Neuronal stem cell (in vitro differentiated cells): Measurements from ENCODE around the gene DCP1A.

Experiments used
- DNase-seq: peaks from one replicate; pipeline ENCODE4 v3.0.0-alpha.2; 2013; ENCODE audit warnings: low spot score
- H2AFZ ChIP-seq: one replicate; pipeline ENCODE4 v1.6.1; 2013; ENCODE audit warnings: mild to moderate bottlenecking, low read length, inconsistent platforms
- H2AK5ac ChIP-seq: 2 replicates; pipeline ENCODE4 v1.6.1; 2013; ENCODE audit warnings: low read depth, mild to moderate bottlenecking, inconsistent platforms, low read length, moderate library complexity, mixed read lengths
- H2BK120ac ChIP-seq: 2 replicates; pipeline ENCODE4 v1.6.1; 2013; ENCODE audit warnings: low read depth, mild to moderate bottlenecking, inconsistent platforms, low read length, moderate library complexity, mixed read lengths
- H2BK12ac ChIP-seq: one replicate; pipeline ENCODE4 v1.6.1; 2013; ENCODE audit warnings: low read length, inconsistent platforms
- H2BK15ac ChIP-seq: 2 replicates; pipeline ENCODE4 v1.6.1; 2013; ENCODE audit warnings: mild to moderate bottlenecking, low read length, inconsistent platforms, mixed read lengths
- H2BK5ac ChIP-seq: one replicate; pipeline ENCODE4 v1.6.1; 2013; ENCODE audit warnings: inconsistent platforms, mild to moderate bottlenecking, low read length, moderate library complexity
- H3K14ac ChIP-seq: one replicate; pipeline ENCODE4 v1.6.1; 2013; ENCODE audit warnings: low read length, inconsistent platforms
- H3K18ac ChIP-seq: 2 replicates; pipeline ENCODE4 v1.6.1; 2013; ENCODE audit warnings: low read length, inconsistent platforms
- H3K23ac ChIP-seq: 2 replicates; pipeline ENCODE4 v1.6.1; 2013; ENCODE audit warnings: low read depth, mild to moderate bottlenecking, mixed read lengths, low read length, inconsistent platforms; ENCODE audit not compliant: poor library complexity
- H3K27ac ChIP-seq: replicated peaks from 3 replicates; pipeline ENCODE4 v1.5.1; 2013; ENCODE audit warnings: low read length, inconsistent platforms
- H3K27me3 ChIP-seq, 3 experiments: 2 replicates each; pipeline ENCODE4 v1.6.1; 2013; ENCODE audit warnings: low read length in 3 of 3, mild to moderate bottlenecking in 2 of 3, inconsistent platforms in 1 of 3, low read depth in 1 of 3, mixed read lengths in 1 of 3, moderate library complexity in 1 of 3; ENCODE audit not compliant: control insufficient read depth in 3 of 3, insufficient read depth in 3 of 3
- H3K36me3 ChIP-seq, 2 donors: replicated peaks in 1 of 2; 2 replicates each; pipeline ENCODE4 v1.6.1; 2013; ENCODE audit warnings: low read length in 2 of 2; ENCODE audit not compliant: control insufficient read depth in 2 of 2, insufficient read depth in 2 of 2
- H3K4ac ChIP-seq: 2 replicates; pipeline ENCODE4 v1.6.1; 2013; ENCODE audit warnings: inconsistent platforms, mild to moderate bottlenecking, low read length, moderate library complexity
- H3K4me1 ChIP-seq, 2 donors: 1 replicate in 1 of 2; 2 replicates in 1 of 2; pipeline ENCODE4 v1.6.1; 2013; ENCODE audit warnings: low read length in 2 of 2, low read depth in 1 of 2; ENCODE audit not compliant: control insufficient read depth in 2 of 2, insufficient read depth in 1 of 2
- H3K4me2 ChIP-seq: one replicate; pipeline ENCODE4 v1.6.1; 2013; ENCODE audit warnings: mild to moderate bottlenecking, low read length, inconsistent platforms; ENCODE audit not compliant: insufficient read depth, poor library complexity, severe bottlenecking
- H3K4me3 ChIP-seq, 2 donors: 2 replicates each; pipeline ENCODE4 v1.5.1; 2013; ENCODE audit warnings: low read length in 2 of 2, mild to moderate bottlenecking in 2 of 2, inconsistent platforms in 1 of 2, moderate library complexity in 1 of 2
- H3K79me1 ChIP-seq: one replicate; pipeline ENCODE4 v1.6.1; 2013; ENCODE audit warnings: low read depth, mild to moderate bottlenecking, inconsistent platforms, low read length, moderate library complexity
- H3K9ac ChIP-seq: one replicate; pipeline ENCODE4 v1.6.1; 2013; ENCODE audit warnings: mild to moderate bottlenecking, low read depth, low read length, inconsistent platforms; ENCODE audit not compliant: poor library complexity
- H3K9me3 ChIP-seq, 2 donors: replicated peaks in 1 of 2; 2 replicates each; pipeline versions ENCODE3 to v1.6.1; 2013; ENCODE audit warnings: low read length in 2 of 2, mild to moderate bottlenecking in 2 of 2, inconsistent platforms in 1 of 2, low read depth in 1 of 2, mixed read lengths in 1 of 2, moderate library complexity in 1 of 2; ENCODE audit not compliant: control insufficient read depth in 2 of 2, insufficient read depth in 1 of 2
- H4K8ac ChIP-seq: one replicate; pipeline ENCODE4 v1.6.1; 2013; ENCODE audit warnings: low read depth, mild to moderate bottlenecking, inconsistent platforms, low read length, moderate library complexity
- H4K91ac ChIP-seq: one replicate; pipeline ENCODE4 v1.6.1; 2013; ENCODE audit warnings: low read length, low read depth, mild to moderate bottlenecking, inconsistent platforms; ENCODE audit not compliant: poor library complexity
- WGBS, 2 donors: extraction: QIAGEN DNeasy Blood & Tissue Kit; methylation state at CpG; one replicate each; pipeline ENCODE4 v1.1.7; 2013; ENCODE audit warnings: missing lambda C conversion rate in 2 of 2, mixed read lengths in 1 of 2; ENCODE audit not compliant: insufficient read length in 2 of 2, insufficient replicate concordance in 1 of 2; ENCODE audit errors: extremely low coverage in 2 of 2; 5-methylcytosine and 5-hydroxymethylcytosine counted together

DCP1A gene

DNA sequence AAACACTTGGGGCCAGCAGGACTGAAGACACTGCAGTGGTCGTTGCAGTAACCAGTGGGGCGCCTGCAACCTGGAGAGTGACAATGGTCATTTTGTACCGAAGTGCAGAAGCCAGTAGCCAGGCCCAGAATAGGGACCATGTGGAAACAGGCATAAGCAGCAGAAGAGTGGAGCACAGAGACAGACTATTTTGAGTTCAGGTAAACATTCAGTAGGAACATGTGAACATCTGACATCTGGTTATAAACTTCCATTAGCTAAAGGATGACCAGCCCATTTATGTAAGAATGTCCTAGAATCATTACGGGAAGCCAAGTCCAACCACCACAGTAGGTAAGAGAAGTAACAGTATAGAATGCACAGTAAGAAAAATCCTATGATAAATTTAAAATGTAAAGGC lies 59.1 kb downstream of the DCP1A start:
- Histone ChIP-seq H3K36me3 (peaks cover 23 to 77% of the 10 kb centered on the region in 2 donors), H3K4ac (no peak overlapping the region), H2AK5ac (no peak overlapping the region), H3K27ac (no peak overlapping the region), H3K18ac (no peak overlapping the region), H3K23ac (no peak overlapping the region), H3K27me3 (no peaks in the 10 kb centered on the region), H3K9ac (no peak overlapping the region), H2BK12ac (no peak overlapping the region), H3K14ac (no peak overlapping the region), H2AFZ (no peak overlapping the region), H2BK120ac (no peak overlapping the region), H3K9me3 (no peaks in the 10 kb centered on the region), H4K91ac (no peak overlapping the region), H3K4me2 (no peak overlapping the region), H3K4me1 (peaks cover 13 to 33% of the 10 kb centered on the region in 2 donors), H2BK15ac (no peak overlapping the region), H4K8ac (no peak overlapping the region), H3K79me1 (no peaks in the 10 kb centered on the region), H3K4me3 (no peak overlapping the region), H2BK5ac (no peak overlapping the region)
- WGBS, 2 donors = no CpG with 5 or more reads among the region's 4 CpGs
- DNase-seq = no peak

DNA sequence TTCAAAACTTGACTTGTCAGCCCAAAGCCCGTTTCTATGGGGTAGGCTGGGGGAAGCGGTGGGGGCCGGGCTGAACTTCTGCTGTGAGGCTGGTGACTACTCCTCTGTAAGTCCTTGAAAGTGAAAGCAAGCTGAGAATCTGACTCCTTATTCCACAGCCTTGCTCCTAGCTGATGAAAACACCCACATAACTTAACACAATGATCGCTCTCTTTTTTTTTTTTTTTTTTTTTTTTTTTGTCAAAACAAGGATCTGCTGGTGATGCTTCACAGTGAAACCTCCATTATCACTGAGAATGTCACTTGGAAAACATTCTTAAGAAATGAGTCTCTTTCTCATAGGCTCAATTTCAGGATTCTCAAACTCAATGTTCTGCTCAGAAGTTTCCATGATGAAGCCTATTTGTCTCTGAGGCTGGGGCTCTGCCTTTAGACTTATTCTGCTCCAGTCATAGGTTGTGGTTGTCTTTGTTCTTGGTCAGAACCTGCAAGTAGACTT lies 60.2 kb downstream of the DCP1A start:
- Histone ChIP-seq H4K91ac (no peak overlapping the region), H2AK5ac (no peak overlapping the region), H3K18ac (no peak overlapping the region), H4K8ac (no peak overlapping the region), H3K36me3 (peaks cover 19 to 75% of the 10 kb centered on the region in 2 donors), H3K23ac (no peak overlapping the region), H3K4me2 (no peak overlapping the region), H2BK12ac (no peak overlapping the region), H2AFZ (no peak overlapping the region), H2BK120ac (no peak overlapping the region), H3K4me1 (peaks cover 13 to 33% of the 10 kb centered on the region in 2 donors), H3K27ac (peak overlapping the region; percentile 33), H2BK5ac (no peak overlapping the region), H2BK15ac (no peak overlapping the region), H3K14ac (no peak overlapping the region), H3K79me1 (no peaks in the 10 kb centered on the region), H3K27me3 (no peaks in the 10 kb centered on the region), H3K4me3 (no peak overlapping the region), H3K4ac (no peak overlapping the region), H3K9ac (no peak overlapping the region), H3K9me3 (no peaks in the 10 kb centered on the region)
- WGBS, 2 donors = no CpG with 5 or more reads among the region's 4 CpGs
- DNase-seq = no peak

GRCh38 chr3:53286727-53287126 lies 60.6 kb downstream of the DCP1A start:
- Histone ChIP-seq H3K14ac (no peak overlapping the region), H2BK15ac (no peak overlapping the region), H4K8ac (no peak overlapping the region), H3K4me3 (no peak overlapping the region), H3K23ac (no peak overlapping the region), H3K9me3 (no peaks in the 10 kb centered on the region), H3K27me3 (no peaks in the 10 kb centered on the region), H3K36me3 (peaks cover 16 to 70% of the 10 kb centered on the region in 2 donors), H3K4ac (no peak overlapping the region), H3K18ac (no peak overlapping the region), H3K4me1 (peaks cover 13 to 33% of the 10 kb centered on the region in 2 donors), H3K4me2 (no peak overlapping the region), H2AFZ (no peak overlapping the region), H2AK5ac (no peak overlapping the region), H2BK5ac (no peak overlapping the region), H3K27ac (peak overlapping the region; percentile 33), H2BK12ac (no peak overlapping the region), H4K91ac (no peak overlapping the region), H3K9ac (no peak overlapping the region), H3K79me1 (no peaks in the 10 kb centered on the region), H2BK120ac (no peak overlapping the region)
- WGBS, 2 donors = no CpG with 5 or more reads among the region's 1 CpG
- DNase-seq = no peak

DNA sequence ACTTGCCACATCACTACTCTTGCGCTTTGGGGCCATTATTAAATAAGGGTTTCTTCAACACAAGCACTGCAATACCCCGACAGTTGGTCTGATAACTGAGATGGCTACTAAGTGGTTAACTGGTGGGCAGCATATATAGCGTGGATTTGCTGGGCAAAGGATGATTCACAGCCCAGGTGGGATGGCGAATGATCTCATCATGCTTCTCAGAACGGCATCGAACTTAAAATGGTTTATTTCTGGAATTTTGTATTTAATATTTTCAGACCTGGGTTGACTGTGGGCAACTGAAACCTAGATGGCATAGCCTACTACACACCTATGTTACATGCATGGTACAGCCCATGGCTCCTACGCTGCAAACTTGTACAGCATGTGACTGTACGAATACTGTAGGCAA lies 64.8 kb downstream of the DCP1A start:
- no peak for DNase-seq
- H2BK15ac ChIP-seq = no peak overlapping the region
- H4K8ac ChIP-seq = no peak overlapping the region
- H3K18ac ChIP-seq = no peak overlapping the region
- H3K36me3 ChIP-seq = peaks cover 11 to 38% of the 10 kb centered on the region in 2 donors
- peaks cover 12 to 26% of the 10 kb centered on the region in 2 donors for H3K4me1 ChIP-seq
- H3K23ac ChIP-seq = no peak overlapping the region
- no peak overlapping the region for H3K4me2 ChIP-seq
- H2BK5ac ChIP-seq = no peak overlapping the region
- no peak overlapping the region for H2AK5ac ChIP-seq
- no peak overlapping the region for H3K9ac ChIP-seq
- no peak overlapping the region for H3K27ac ChIP-seq
- H3K79me1 ChIP-seq = no peaks in the 10 kb centered on the region
- no peak overlapping the region for H3K4me3 ChIP-seq
- H3K14ac ChIP-seq = no peak overlapping the region
- WGBS, 2 donors = no CpG with 5 or more reads among the region's 8 CpGs
- no peak overlapping the region for H2BK12ac ChIP-seq
- no peak overlapping the region for H3K4ac ChIP-seq
- H3K27me3 ChIP-seq = no peaks in the 10 kb centered on the region
- no peak overlapping the region for H4K91ac ChIP-seq
- no peak overlapping the region for H2BK120ac ChIP-seq
- no peak overlapping the region for H2AFZ ChIP-seq
- no peaks in the 10 kb centered on the region for H3K9me3 ChIP-seq
